Measurements from ENCODE around the gene HLA-DQB1.
"Not testable (repeated sequence)": the region's sequence is repeated elsewhere in the genome, so short reads cannot be mapped to it uniquely, and the experiment has no call there.

The HLA-DQB1 gene

GRCh38 chr6:32643904-32644303 lies 22.6 kb downstream of the HLA-DQB1 start:
- no peak for TF ChIP-seq POLR2A (IDR thresholded peaks at IDR 0.05; ENCODE audit: low read depth, low read length)
- DNase-seq (ENCODE audit: insufficient read length, low spot score) (no peak), FAIRE-seq (no peak)

GRCh38 chr6:32642720-32643106 lies 23.7 kb downstream of the HLA-DQB1 start:
- no peak for FAIRE-seq
- DNase-seq (ENCODE audit: insufficient read length, low spot score), result no peak
- no peak for TF ChIP-seq POLR2A (IDR thresholded peaks at IDR 0.05; ENCODE audit: low read depth, low read length)

- FAIRE-seq; DNase-seq (ENCODE audit: insufficient read length, low spot score): not testable (repeated sequence)
Observed at GRCh38 chr6:32641785-32642719, 24.4 kb downstream of the HLA-DQB1 start.

DNA sequence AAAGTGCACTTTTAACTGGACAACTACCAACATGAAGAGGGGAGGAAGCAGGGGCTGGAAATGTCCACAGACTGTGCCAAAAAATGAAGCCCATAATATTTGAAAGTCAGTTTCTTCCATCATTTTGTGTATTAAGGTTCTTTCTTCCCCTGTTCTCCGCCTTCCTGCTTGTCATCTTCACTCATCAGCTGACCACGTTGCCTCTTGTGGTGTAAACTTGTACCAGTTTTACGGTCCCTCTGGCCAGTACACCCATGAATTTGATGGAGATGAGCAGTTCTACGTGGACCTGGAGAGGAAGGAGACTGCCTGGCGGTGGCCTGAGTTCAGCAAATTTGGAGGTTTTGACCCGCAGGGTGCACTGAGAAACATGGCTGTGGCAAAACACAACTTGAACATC lies 25.3 kb downstream of the HLA-DQB1 start:
- no peak for DNase-seq (ENCODE audit: insufficient read length, low spot score)
- no peak for FAIRE-seq

GRCh38 chr6:32639440-32640394 lies 26.7 kb downstream of the HLA-DQB1 start:
- TF ChIP-seq POLR2A (IDR thresholded peaks at IDR 0.05; ENCODE audit: low read depth, low read length), result no peak

More for the DNA sequence above, 25.3 kb downstream of the HLA-DQB1 start:
- TF ChIP-seq POLR2A (IDR thresholded peaks at IDR 0.05; ENCODE audit: low read depth, low read length), result no peak

GRCh38 chr6:32638532-32639219 lies 27.8 kb downstream of the HLA-DQB1 start:
- FAIRE-seq (no peak), DNase-seq (ENCODE audit: insufficient read length, low spot score) (no peak)
- TF ChIP-seq POLR2A (IDR thresholded peaks at IDR 0.05; ENCODE audit: low read depth, low read length), result no peak

More at GRCh38 chr6:32639440-32640394, 26.7 kb downstream of the HLA-DQB1 start:
- FAIRE-seq, result no peak
- DNase-seq (ENCODE audit: insufficient read length, low spot score), result no peak

GRCh38 chr6:32637883-32638282 lies 28.6 kb downstream of the HLA-DQB1 start:
- FAIRE-seq (no peak), DNase-seq (ENCODE audit: insufficient read length, low spot score) (no peak)
- no peak for TF ChIP-seq POLR2A (IDR thresholded peaks at IDR 0.05; ENCODE audit: low read depth, low read length)

DNA sequence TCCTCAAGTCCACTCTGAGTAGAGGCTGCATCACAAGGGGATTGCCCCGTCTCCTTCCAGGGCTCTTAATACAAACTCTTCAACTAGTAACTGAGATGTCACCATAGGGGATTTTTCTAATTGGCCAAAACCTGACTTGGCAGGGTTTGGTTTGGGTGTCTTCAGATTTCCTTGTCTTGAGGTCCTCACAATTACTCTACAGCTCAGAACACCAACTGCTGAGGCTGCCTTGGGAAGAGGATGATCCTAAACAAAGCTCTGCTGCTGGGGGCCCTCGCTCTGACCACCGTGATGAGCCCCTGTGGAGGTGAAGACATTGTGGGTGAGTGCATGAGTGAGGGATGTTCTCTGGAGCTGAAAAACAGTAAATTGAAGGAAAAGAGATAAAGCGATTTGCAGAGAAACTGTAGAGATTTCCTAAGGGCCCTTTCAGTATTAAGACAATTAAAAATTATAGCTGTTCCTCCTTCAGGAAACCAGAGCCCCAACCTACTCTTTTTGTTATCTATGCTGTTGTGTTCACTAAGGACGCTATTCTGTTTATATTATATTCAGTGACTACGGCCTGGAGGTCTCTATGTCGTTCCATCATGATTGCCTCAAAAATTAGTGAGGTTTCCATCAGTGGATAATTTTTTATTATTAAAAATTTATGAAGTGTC lies 29.1 kb downstream of the HLA-DQB1 start, which contains the start of gene HLA-DQA1:
HLA-DQA1 (plus strand) TSS at position 188 of the 662 bp plus-strand sequence; CDS start at position 241, 53 bp downstream.
- TF ChIP-seq POLR2A (IDR thresholded peaks at IDR 0.05; ENCODE audit: low read depth, low read length), result no peak
- DNase-seq (ENCODE audit: insufficient read length, low spot score), result no peak
- FAIRE-seq, result no peak

GRCh38 chr6:32635526-32636123 lies 30.8 kb downstream of the HLA-DQB1 start:
- no peak for FAIRE-seq
- TF ChIP-seq POLR2A (IDR thresholded peaks at IDR 0.05; ENCODE audit: low read depth, low read length), result no peak

GRCh38 chr6:32629793-32630192 lies 36.7 kb downstream of the HLA-DQB1 start:
- not testable (repeated sequence) for FAIRE-seq; DNase-seq (ENCODE audit: insufficient read length, low spot score)

More at GRCh38 chr6:32635526-32636123, 30.8 kb downstream of the HLA-DQB1 start:
- no peak for DNase-seq (ENCODE audit: insufficient read length, low spot score)

GRCh38 chr6:32627831-32628230 lies 38.6 kb downstream of the HLA-DQB1 start:
- no peak for TF ChIP-seq POLR2A (IDR thresholded peaks at IDR 0.05; ENCODE audit: low read depth, low read length)
- no peak for FAIRE-seq

DNA sequence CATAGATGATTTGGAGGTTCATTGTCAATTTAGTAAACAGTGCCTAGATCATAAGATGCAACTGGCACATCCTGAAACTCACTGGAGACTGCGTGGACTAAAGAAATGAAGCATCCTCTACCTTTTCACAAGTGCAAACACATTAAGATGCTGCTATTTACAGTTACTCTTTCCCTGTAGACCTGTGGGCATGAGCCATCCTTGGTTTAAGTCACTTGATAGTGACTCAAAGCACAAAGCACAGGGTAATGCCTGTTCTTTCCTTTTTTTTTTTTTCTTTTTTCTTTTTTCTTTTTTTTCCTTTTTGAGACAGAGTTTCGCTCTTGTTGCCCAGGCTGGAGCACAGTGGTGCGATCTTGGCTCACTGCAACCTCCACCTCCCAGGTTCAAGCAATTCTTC lies 39.2 kb downstream of the HLA-DQB1 start:
- no peak for DNase-seq (ENCODE audit: insufficient read length, low spot score)
- no peak for TF ChIP-seq POLR2A (IDR thresholded peaks at IDR 0.05; ENCODE audit: low read depth, low read length)
- FAIRE-seq, result no peak

More at GRCh38 chr6:32627831-32628230, 38.6 kb downstream of the HLA-DQB1 start:
- no peak for DNase-seq (ENCODE audit: insufficient read length, low spot score)

- FAIRE-seq (no peak), DNase-seq (ENCODE audit: insufficient read length, low spot score) (no peak)
- TF ChIP-seq POLR2A (IDR thresholded peaks at IDR 0.05; ENCODE audit: low read depth, low read length), result no peak
Observed at GRCh38 chr6:32625137-32625536, 41.3 kb downstream of the HLA-DQB1 start.
